Fibroblast of pulmonary artery (primary cell): ENCODE measurements around the gene LPIN1.
"Not testable (repeated sequence)": the region's sequence is repeated elsewhere in the genome, so short reads cannot be mapped to it uniquely, and the experiment has no call there.

Experiments
- DNase-seq: peaks from one replicate; pipeline ENCODE4 v3.0.0-alpha.2; 2010; ENCODE audit warnings: low read depth
- H3K4me3 ChIP-seq: replicated peaks from 2 replicates; pipeline ENCODE4 v1.5.1; 2011; ENCODE audit warnings: low read depth, mild to moderate bottlenecking, control low read depth, low read length, moderate library complexity
- CTCF ChIP-seq: IDR thresholded peaks from 2 replicates; pipeline ENCODE4 v1.5.1; 2011; ENCODE audit warnings: mild to moderate bottlenecking, control low read depth, low read length, inconsistent platforms; ENCODE audit errors: missing control alignments

LPIN1 gene

GRCh38 chr2:11722292-11723060 lies 24.0 kb upstream of the LPIN1 start:
- no peak for DNase-seq
- no peak for TF ChIP-seq CTCF
- no peak overlapping the region for H3K4me3 ChIP-seq

- no peak overlapping the region for H3K4me3 ChIP-seq
- DNase-seq, result no peak
- no peak for TF ChIP-seq CTCF
Measured at GRCh38 chr2:11723061-11723371, 23.4 kb upstream of the LPIN1 start.

GRCh38 chr2:11724151-11724550 lies 22.3 kb upstream of the LPIN1 start:
- H3K4me3 ChIP-seq, result no peak overlapping the region
- no peak for DNase-seq
- TF ChIP-seq CTCF, result no peak

GRCh38 chr2:11726384-11726783 lies 20.0 kb upstream of the LPIN1 start:
- peak; percentile 51 for DNase-seq
- no peak overlapping the region for H3K4me3 ChIP-seq
- no peak for TF ChIP-seq CTCF

- no peak for TF ChIP-seq CTCF
- no peak for DNase-seq
- H3K4me3 ChIP-seq, result no peak overlapping the region
Measured at GRCh38 chr2:11729362-11730212, 16.8 kb upstream of the LPIN1 start.

GRCh38 chr2:11731214-11731984 lies 15.0 kb upstream of the LPIN1 start:
- peak; percentile 70 for DNase-seq

GRCh38 chr2:11732587-11732986 lies 13.8 kb upstream of the LPIN1 start:
- TF ChIP-seq CTCF, result no peak
- DNase-seq, result no peak
- no peak overlapping the region for H3K4me3 ChIP-seq

More at GRCh38 chr2:11731214-11731984, 15.0 kb upstream of the LPIN1 start:
- not testable (repeated sequence) for H3K4me3 ChIP-seq

GRCh38 chr2:11737852-11738251 lies 8.6 kb upstream of the LPIN1 start:
- not testable (repeated sequence) for DNase-seq

More at GRCh38 chr2:11737852-11738251, 8.6 kb upstream of the LPIN1 start:
- not testable (repeated sequence) for H3K4me3 ChIP-seq
